KMS-11 (cell line): Measurements from ENCODE around the gene BMP4.

Source experiments
- H2AFZ ChIP-seq: fragments of 200-600 bp; sonication (generic); 2 replicates; pipeline ENCODE4 v1.6.1; 2016; ENCODE audit warnings: antibody characterized with exemption, mixed run types, low read depth
- H3K27ac ChIP-seq: fragments of 200-600 bp; sonication (generic); 2 replicates; pipeline ENCODE4 v1.6.1; 2016; ENCODE audit warnings: mild to moderate bottlenecking, mixed run types
- H3K27me3 ChIP-seq: fragments of 200-600 bp; sonication (generic); 2 replicates; pipeline ENCODE4 v1.6.1; 2017; ENCODE audit warnings: mild to moderate bottlenecking, low read depth, mixed run types, moderate library complexity; ENCODE audit not compliant: insufficient read depth
- H3K36me3 ChIP-seq: fragments of 200-600 bp; sonication (generic); 2 replicates; pipeline ENCODE4 v1.6.1; 2017; ENCODE audit warnings: mild to moderate bottlenecking, mixed run types; ENCODE audit not compliant: insufficient read depth
- H3K4me1 ChIP-seq: fragments of 200-600 bp; sonication (generic); 2 replicates; pipeline ENCODE4 v1.6.1; 2016; ENCODE audit warnings: mild to moderate bottlenecking, low read depth, mixed run types; ENCODE audit not compliant: poor library complexity, severe bottlenecking
- H3K4me2 ChIP-seq: fragments of 200-600 bp; sonication (generic); 2 replicates; pipeline ENCODE4 v1.7.0; 2016; ENCODE audit warnings: mild to moderate bottlenecking, mixed run types
- H3K4me3 ChIP-seq: fragments of 200-600 bp; sonication (generic); IDR thresholded peaks from 2 replicates; pipeline ENCODE4 v1.6.1; 2017; ENCODE audit warnings: low read depth, low read length, mixed read lengths; ENCODE audit not compliant: insufficient read depth
- H3K79me2 ChIP-seq: fragments of 200-600 bp; sonication (generic); 2 replicates; pipeline ENCODE4 v1.6.1; 2016; ENCODE audit warnings: low read depth, mixed run types; ENCODE audit not compliant: insufficient read depth
- H3K9ac ChIP-seq: fragments of 200-600 bp; sonication (generic); 2 replicates; pipeline ENCODE4 v1.6.1; 2016; ENCODE audit warnings: mild to moderate bottlenecking, mixed run types
- H4K20me1 ChIP-seq: fragments of 200-600 bp; sonication (generic); 2 replicates; pipeline ENCODE4 v1.6.1; 2016; ENCODE audit warnings: mild to moderate bottlenecking, mixed run types; ENCODE audit not compliant: insufficient read depth
- TF ChIP-seq, protein P1 (sequence below): fragments of 200-600 bp; sonication (generic); conservative IDR thresholded peaks from 2 replicates; pipeline ENCODE4 v1.6.1; 2017; ENCODE audit warnings: low read depth, mild to moderate bottlenecking, antibody characterized with exemption, low read length, moderate library complexity, mixed read lengths

Gene BMP4

DNA sequence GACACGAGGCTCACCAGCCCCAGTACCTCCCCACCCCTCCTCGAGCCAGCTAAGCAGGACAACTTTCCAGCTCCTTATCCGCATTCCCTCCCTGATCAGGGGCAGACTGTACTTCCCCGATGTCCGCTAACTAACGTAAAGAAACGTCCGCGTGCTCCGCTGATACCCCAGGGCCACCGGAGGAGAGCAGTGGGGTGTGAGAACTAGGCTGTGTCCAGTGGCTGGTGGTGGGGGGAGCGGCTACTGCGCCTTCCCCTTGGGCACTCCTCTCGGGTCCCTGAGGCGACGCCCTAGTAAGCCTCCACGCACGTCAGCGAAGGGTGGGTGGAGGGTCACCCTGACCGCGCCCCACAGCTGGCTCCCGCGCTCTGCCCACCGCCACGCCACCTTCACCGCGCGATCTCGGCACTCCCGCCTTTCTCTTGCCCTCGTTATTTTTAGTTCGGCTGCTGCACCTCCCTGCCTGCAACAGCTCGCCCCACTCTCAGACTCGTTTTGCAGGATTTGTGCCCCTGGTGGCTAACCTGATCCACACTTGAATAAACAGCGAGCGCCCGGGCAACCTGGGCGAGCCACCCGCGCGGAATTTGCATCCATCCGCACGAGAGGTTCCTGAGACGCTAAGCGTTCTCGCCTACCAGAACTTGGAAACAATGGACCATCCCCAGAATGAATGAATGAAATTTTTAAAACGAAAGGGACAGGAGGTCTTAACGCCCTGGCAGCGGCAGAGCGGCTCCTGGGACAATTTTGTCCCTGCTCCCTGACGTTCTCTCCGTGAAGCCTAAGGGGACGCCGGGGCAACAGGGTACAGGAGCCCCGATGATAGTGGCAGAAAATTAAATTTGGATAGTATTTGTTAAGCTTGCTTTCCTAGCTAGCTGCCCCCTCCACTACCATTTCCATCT, 6.9 kb upstream of the BMP4 start:
- Histone ChIP-seq H2AFZ (no peak overlapping the region), H3K9ac (no peak overlapping the region), H3K4me2 (no peak overlapping the region), H4K20me1 (no peaks in the 10 kb centered on the region), H3K27ac (no peak overlapping the region), H3K4me3 (no peak overlapping the region), H3K4me1 (no peaks in the 10 kb centered on the region), H3K79me2 (no peaks in the 10 kb centered on the region), H3K27me3 (no peaks in the 10 kb centered on the region), H3K36me3 (no peaks in the 10 kb centered on the region)
- TF ChIP-seq, protein P1, sequence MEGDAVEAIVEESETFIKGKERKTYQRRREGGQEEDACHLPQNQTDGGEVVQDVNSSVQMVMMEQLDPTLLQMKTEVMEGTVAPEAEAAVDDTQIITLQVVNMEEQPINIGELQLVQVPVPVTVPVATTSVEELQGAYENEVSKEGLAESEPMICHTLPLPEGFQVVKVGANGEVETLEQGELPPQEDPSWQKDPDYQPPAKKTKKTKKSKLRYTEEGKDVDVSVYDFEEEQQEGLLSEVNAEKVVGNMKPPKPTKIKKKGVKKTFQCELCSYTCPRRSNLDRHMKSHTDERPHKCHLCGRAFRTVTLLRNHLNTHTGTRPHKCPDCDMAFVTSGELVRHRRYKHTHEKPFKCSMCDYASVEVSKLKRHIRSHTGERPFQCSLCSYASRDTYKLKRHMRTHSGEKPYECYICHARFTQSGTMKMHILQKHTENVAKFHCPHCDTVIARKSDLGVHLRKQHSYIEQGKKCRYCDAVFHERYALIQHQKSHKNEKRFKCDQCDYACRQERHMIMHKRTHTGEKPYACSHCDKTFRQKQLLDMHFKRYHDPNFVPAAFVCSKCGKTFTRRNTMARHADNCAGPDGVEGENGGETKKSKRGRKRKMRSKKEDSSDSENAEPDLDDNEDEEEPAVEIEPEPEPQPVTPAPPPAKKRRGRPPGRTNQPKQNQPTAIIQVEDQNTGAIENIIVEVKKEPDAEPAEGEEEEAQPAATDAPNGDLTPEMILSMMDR, result no peak

DNA sequence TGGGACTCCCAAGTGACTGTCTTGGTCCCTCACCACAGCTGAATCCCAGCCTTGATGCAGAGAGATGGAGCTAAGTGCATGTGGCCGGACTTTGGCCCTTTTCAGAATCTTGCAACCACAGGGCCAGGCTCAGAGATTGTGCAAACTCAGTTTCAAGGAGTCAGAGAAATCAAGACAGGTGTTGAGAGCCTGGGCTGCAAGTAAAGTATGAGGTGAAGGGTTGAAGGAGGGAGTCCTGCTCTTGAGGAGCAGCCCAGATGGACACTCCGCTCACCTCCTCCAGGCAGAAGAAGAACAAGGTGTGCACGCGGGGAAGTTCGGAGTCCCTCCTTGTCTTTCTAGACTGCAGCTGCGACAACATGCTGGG, 6.3 kb upstream of the BMP4 start:
- H3K36me3 ChIP-seq, result no peaks in the 10 kb centered on the region
- H3K4me3 ChIP-seq, result no peak overlapping the region
- H3K27me3 ChIP-seq, result no peaks in the 10 kb centered on the region
- no peak overlapping the region for H2AFZ ChIP-seq
- H3K4me1 ChIP-seq, result no peaks in the 10 kb centered on the region
- H3K79me2 ChIP-seq, result no peaks in the 10 kb centered on the region
- no peaks in the 10 kb centered on the region for H4K20me1 ChIP-seq
- H3K9ac ChIP-seq, result no peak overlapping the region
- TF ChIP-seq, protein P1, result no peak
- H3K4me2 ChIP-seq, result no peak overlapping the region
- no peak overlapping the region for H3K27ac ChIP-seq

DNA sequence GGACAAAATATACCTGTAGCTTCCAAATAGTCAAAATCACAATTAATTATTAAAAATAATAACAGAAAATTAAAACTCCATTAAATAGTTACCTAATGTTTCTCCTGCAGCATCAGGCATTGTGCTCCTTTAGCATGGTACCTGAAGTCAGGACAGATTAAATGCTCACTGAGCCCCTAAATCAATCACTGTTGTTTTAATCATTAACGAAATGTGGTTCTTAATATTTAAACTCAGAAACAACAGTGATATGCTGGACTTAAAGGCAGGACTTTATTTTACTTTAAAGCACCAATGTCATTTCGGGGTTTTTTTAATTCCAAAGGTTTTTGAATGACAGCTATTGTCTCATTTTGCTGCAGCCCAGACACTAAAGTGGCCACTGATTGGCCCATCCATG, 2.0 kb upstream of the BMP4 start:
- TF ChIP-seq, protein P1, result no peak
- peaks cover 14% of the 10 kb centered on the region for H3K27me3 ChIP-seq
- no peaks in the 10 kb centered on the region for H3K36me3 ChIP-seq
- no peak overlapping the region for H3K27ac ChIP-seq
- no peak overlapping the region for H3K4me3 ChIP-seq
- H2AFZ ChIP-seq, result no peak overlapping the region
- no peaks in the 10 kb centered on the region for H3K4me1 ChIP-seq
- no peaks in the 10 kb centered on the region for H4K20me1 ChIP-seq
- H3K4me2 ChIP-seq, result no peak overlapping the region
- no peaks in the 10 kb centered on the region for H3K79me2 ChIP-seq
- no peak overlapping the region for H3K9ac ChIP-seq

DNA sequence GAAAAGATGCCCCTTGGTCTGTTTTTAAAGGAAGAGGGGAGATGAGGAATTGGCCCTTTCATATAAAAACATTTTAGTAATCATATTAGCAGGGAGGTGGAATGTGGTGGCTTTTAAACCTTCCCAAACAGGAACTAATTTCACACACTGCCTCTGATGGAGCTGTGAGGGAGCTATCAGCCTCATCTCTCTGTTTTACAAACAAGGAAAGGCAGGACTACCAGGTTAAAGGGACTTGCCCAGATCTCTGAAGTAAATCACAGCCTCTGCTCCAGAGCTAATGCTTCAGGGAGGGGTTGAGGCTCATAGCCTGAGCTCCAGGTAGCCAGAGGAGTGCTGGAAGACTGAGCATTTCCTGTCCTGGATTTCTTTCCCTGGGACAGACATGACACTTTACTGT, 1.1 kb upstream of the BMP4 start:
- H4K20me1 ChIP-seq, result no peaks in the 10 kb centered on the region
- H3K4me1 ChIP-seq, result no peaks in the 10 kb centered on the region
- H3K4me3 ChIP-seq, result no peak overlapping the region
- no peak overlapping the region for H3K27ac ChIP-seq
- H3K36me3 ChIP-seq, result no peaks in the 10 kb centered on the region
- TF ChIP-seq, protein P1, result no peak
- H3K4me2 ChIP-seq, result no peak overlapping the region
- no peaks in the 10 kb centered on the region for H3K79me2 ChIP-seq
- H3K27me3 ChIP-seq, result peaks cover 14% of the 10 kb centered on the region
- H3K9ac ChIP-seq, result no peak overlapping the region
- peak overlapping the region; percentile 71 for H2AFZ ChIP-seq
